Cortex of kidney (tissue), 1 donor: ENCODE data around the gene TRMT44.
"Not testable (repeated sequence)": the region's sequence is repeated elsewhere in the genome, so short reads cannot be mapped to it uniquely, and the experiment has no call there.

Experiments used
- DNase-seq: peaks from one replicate; lab custom pipeline; 2025; lab: John Stamatoyannopoulos, UW

The TRMT44 gene

DNA sequence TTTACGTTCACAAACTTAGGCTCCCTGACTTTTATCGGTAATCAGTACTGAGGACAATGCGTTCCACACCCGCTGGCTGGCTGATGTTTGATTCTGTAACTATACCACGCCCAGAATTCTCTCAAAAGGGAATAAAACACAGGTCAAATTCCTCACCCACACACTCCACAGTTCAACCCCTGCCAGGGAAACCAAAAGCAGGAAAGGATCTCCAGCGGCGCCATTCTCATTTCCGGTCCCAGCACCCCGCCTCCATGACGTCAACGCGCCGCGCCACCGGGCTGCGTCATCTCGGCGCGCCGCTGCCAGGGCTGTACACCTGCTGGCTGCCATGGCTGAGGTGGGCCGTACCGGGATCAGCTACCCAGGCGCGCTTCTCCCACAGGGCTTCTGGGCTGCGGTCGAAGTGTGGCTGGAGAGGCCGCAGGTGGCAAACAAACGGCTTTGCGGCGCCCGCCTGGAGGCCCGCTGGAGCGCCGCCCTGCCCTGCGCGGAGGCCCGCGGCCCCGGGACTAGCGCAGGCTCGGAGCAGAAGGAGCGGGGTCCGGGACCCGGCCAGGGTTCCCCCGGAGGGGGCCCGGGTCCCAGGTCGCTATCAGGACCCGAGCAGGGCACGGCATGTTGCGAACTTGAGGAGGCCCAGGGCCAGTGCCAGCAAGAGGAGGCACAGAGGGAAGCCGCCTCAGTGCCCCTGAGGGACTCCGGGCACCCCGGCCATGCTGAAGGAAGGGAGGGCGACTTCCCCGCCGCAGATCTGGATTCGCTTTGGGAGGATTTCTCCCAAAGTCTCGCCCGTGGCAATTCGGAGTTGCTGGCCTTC lies at the start of gene TRMT44, which contains the start of gene ACOX3:
TSS of gene TRMT44 (plus strand) at position 286 of the 820 bp plus-strand sequence. CDS start at position 332, 46 bp downstream.
TSS of gene ACOX3 (minus strand) at position 232 of the 820 bp plus-strand sequence. CDS start 24,202 bp downstream, outside the sequence.
- DNase-seq: peak; percentile 56

DNA sequence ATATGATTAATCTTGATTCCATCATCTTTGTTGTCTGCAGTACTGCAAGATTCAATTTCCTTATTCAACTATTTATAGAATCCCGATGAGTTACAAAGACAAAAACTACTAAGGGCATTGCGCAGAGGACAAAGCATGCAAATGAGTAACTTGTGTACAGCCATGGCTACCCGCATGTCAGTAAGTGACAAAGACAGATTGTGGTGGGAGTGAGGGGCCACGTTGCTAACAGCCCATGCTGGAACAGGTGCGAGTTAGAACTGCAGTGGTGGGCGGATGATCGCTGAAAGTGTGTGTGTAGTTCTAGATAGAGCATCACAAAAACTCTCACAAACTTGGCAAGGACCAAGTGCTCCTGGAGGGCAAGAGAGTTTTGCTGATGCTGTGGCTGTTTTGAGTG lies 49.5 kb upstream of the TRMT44 start:
- DNase-seq: no peak

DNA sequence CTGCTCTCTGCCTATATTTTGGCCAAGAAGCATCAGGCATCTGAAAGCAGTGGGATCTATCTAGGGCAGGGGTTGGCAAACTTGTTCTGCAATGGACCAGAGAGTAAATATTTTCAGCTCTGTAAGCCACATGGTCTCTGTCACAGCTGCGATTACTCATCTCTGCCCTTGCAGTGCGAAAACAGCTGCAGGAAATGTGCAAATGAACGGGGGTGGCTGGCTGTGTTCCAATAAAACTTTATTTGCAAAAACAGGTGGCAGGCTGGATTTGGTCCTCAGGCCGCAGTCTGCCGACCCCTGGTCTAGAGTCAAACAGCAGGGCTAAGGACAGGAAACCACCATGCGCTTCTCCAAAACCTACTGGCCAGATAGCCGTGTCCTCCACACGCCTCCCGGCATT lies 48.6 kb upstream of the TRMT44 start:
- no peak for DNase-seq

DNA sequence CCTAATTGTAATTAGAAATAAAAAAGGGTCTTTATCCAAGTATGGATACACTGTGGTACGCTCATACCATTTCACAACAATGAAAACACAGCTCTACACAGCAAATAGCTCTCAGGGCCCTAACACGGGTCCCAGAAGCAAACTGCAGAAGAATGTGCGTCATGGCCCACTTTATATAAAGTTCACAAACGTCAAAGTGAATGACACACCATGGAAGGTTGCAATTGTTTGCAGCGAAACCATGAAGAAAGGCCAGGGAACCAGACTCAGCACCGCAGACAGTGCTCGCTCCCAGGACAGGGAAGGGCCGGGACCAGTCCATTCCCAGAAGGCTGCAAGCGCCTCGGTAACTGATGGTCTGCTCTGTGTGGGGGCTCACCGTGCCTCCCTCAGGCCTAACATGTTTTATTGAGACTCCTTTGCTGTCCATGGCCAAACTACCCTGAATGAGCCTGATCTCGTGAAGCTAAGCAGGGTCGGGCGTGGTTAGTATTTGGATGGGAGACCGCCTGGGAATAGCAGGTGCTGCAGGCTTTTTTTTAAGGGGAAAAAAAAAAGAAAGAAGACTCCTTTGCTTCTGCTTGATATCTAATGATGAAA lies 47.9 kb upstream of the TRMT44 start:
- DNase-seq: no peak

GRCh38 chr4:8393593-8394038 lies 47.0 kb upstream of the TRMT44 start:
- DNase-seq: no peak

- no peak for DNase-seq
These were observed 46.5 kb upstream of the TRMT44 start for GRCh38 chr4:8394061-8394519.

DNA sequence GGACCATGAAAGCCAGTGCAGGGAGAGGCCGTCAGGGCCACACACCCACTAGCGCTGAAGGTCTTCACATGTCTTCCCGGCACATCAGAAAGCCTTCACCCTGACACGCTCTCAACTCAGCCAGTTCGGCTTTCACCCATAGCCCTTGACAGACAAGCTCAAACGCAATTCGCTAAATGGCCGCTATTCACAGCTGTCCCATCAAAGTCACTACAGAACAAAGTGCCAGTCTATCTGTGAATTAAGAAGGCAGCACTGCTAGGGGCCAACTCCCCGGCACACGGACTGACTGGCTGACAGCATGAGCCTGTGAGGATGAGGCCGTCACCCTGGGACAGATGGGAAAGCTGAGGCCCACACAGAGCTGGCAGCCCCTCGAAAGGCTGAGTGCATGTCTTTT lies 45.8 kb upstream of the TRMT44 start:
- DNase-seq: no peak

GRCh38 chr4:8395504-8396296 lies 44.9 kb upstream of the TRMT44 start:
- DNase-seq: no peak

- DNase-seq: no peak
These were observed 43.7 kb upstream of the TRMT44 start for GRCh38 chr4:8396762-8397406.

DNA sequence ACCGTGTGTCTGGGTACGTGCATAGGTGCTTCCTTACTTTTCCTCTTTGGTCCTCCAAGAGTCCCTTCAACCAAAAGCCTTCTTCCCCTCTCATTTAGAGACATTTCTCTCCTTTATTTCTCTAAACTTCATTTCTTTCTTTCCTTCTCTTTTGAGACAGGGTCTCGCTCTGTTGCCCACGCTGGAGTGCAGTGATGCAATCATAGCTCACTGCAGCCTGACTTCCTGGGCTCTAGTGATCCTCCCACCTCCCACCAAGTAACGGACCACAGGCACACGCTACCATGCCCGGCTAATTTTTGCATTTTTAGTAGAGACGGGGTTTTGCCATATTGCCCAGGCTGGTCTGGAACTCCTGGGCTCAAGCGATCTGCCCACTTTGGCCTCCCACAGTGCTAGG lies 42.2 kb upstream of the TRMT44 start:
- no peak for DNase-seq

GRCh38 chr4:8399298-8399697 lies 41.3 kb upstream of the TRMT44 start:
- DNase-seq: no peak

DNA sequence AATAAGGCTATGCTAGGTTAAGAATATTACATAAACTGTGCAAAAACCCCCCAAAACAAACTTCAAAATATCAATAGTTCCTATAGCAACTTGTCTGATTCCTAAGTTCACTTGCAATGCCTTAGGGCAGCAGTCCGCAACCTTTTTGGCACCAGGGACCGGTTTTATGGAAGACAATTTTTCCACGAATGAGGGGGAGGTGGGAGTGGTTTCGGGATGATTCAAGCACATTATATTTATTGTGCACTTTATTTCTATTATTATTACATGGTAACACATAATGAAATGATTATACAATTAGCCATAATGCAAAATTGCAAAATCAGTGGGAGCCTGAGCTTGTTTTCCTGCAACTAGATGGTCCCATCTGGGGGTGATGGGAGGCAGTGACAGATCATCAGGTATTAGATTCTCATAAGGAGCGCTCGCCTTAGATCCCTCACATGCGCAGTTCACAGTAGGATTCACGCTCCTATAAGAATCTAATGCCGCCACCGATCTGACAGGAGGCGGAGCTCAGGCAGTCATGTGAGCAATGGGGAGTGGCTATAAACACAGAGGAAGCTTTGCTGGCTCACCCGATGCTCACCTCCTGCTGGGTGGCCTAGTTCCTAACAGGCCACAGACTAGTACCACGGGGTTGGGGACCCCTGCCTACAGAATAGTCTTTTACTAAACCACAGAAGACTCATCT lies 39.8 kb upstream of the TRMT44 start:
- DNase-seq: no peak

- no peak for DNase-seq
These were observed 38.9 kb upstream of the TRMT44 start for GRCh38 chr4:8401665-8402064.

- DNase-seq: no peak
These were observed 38.4 kb upstream of the TRMT44 start for GRCh38 chr4:8402181-8402597.

DNA sequence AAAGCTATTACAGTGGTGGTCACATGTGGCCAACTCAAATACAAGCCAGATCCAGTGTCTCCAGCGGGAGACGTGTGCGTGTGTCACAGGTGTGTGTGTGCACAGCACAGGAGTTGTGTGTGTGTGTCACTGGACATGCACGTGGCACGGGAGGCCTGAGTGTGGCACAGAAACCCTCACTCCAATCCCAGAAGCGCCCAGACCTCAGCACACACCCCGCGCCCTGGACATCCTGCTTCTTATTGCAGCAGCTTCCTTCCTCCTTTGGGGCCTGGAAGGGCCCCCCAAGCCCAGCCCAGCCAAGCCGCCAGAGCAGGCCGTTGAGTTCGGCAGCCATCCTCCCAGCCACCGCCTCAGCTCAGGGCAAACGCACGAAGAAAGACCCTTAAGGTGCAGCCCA lies 37.9 kb upstream of the TRMT44 start:
- no peak for DNase-seq

GRCh38 chr4:8403173-8403753 lies 37.3 kb upstream of the TRMT44 start:
- DNase-seq: peak; percentile 16

DNA sequence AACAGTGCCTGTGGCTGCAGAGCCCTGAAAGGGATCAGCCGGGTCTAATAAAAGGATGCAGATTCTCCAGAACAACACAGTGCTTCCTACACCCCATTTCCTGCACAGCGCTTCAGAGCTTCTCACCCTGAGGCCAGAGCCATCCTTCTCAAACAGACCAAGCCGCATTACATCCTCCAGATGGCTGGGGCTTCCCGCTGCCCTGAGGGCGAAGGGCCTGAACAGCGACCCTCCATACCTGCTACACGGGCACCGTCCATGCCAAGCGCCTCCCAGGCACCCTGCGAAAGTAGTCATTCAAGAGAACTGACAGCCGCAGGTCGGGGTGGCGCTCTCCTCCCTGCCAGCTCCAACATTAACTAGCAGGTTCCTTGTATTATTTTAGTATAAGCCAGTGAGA lies 36.6 kb upstream of the TRMT44 start:
- no peak for DNase-seq

DNA sequence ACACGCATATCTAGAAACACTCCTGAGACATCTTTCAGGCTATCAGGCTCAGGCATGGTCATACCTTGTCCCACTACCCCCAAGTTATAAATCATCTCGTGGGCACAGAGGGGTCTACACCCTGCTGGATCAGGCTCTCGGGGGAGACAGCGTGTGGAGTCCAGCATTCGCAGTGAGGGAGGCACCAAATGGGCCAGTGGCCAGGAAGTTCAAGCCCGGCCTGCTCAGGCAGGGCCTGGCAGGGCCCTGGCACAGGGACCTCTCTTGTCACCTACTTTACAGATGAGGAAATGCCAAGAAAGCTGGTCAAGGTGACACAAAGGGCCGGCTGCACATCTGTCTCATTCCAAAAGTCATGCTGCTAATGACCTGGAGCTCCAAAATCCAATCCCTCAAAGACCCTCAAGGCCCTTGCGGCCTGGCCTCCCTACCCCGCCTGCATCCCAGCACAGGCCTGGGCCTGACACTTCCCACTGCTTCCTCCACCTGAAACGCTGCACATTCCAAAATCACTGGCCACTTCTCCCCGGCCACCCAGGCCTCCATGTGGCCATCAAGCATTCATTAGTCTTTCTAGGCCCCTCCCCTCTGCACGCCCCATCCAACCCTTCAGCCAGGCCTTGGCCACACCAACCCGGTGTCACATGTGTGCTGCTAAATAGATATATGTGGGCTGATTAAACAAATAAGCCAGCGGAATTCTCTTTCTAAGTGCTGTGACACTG lies 35.6 kb upstream of the TRMT44 start:
- DNase-seq: no peak

DNA sequence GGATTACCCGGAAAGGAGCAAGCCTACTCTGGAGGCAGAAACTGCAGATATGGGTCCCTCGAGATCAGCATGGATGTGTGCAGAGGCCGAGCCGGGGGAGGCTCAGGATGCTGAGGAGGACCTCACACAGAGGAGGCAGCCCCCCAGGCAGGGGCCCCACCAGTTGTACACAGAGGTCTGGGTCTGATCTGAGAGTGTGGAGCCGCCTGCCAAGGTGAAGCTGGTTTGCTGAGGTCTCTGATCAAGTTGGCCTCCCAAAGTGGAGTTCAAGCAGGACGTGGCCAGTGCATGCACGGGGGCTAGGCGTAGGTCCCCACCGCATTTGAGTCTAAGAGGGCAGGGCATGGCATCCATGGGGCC lies 35.1 kb upstream of the TRMT44 start:
- no peak for DNase-seq

- not testable (repeated sequence) for DNase-seq
These were observed 33.7 kb upstream of the TRMT44 start for GRCh38 chr4:8406887-8407286.
